RWPE2 (cell line): ENCODE results near the gene SCART1.

Experiments
- ATAC-seq: fragments of 200-7000 bp; cut with Tn5 transposase; 3 replicates; pipeline ENCODE4 v1.9.1; 2021; ENCODE audit warnings: low read depth
- DNase-seq: peaks from one replicate; pipeline ENCODE4 v3.0.0-alpha.2; 2020; ENCODE audit warnings: low spot score
- H3K27ac ChIP-seq: fragments of 450-650 bp; 2 replicates; pipeline ENCODE4 v1.5.1; 2017; ENCODE audit warnings: mild to moderate bottlenecking; ENCODE audit not compliant: poor library complexity, severe bottlenecking
- H3K27me3 ChIP-seq: fragments of 250-450 bp; sonication (Bioruptor Pico); 2 replicates; pipeline ENCODE4 v1.5.1; 2021; ENCODE audit warnings: mild to moderate bottlenecking, moderate library complexity; ENCODE audit not compliant: insufficient read depth, poor library complexity, severe bottlenecking
- H3K36me3 ChIP-seq: fragments of 250-450 bp; sonication (Bioruptor Pico); 2 replicates; pipeline ENCODE4 v1.5.1; 2020; ENCODE audit warnings: low read depth, mild to moderate bottlenecking, moderate library complexity
- H3K4me1 ChIP-seq: fragments of 250-450 bp; sonication (Bioruptor Pico); 2 replicates; pipeline ENCODE4 v1.5.1; 2021; ENCODE audit warnings: mild to moderate bottlenecking, moderate library complexity; ENCODE audit not compliant: insufficient read depth, poor library complexity, severe bottlenecking
- H3K4me3 ChIP-seq: fragments of 250-450 bp; sonication (Bioruptor Pico); 2 replicates; pipeline ENCODE4 v1.5.1; 2021; ENCODE audit warnings: mild to moderate bottlenecking, moderate library complexity; ENCODE audit not compliant: severe bottlenecking
- H3K9me3 ChIP-seq: fragments of 250-450 bp; sonication (Bioruptor Pico); 2 replicates; pipeline ENCODE4 v1.5.1; 2021; ENCODE audit warnings: mild to moderate bottlenecking, moderate library complexity; ENCODE audit not compliant: severe bottlenecking
- TF ChIP-seq, protein P1 (sequence below): fragments of 450-650 bp; IDR thresholded peaks from one replicate; pipeline ENCODE4 v1.5.1; 2017; ENCODE audit warnings: mild to moderate bottlenecking, moderate library complexity; ENCODE audit not compliant: poor library complexity, severe bottlenecking

SCART1 gene

DNA sequence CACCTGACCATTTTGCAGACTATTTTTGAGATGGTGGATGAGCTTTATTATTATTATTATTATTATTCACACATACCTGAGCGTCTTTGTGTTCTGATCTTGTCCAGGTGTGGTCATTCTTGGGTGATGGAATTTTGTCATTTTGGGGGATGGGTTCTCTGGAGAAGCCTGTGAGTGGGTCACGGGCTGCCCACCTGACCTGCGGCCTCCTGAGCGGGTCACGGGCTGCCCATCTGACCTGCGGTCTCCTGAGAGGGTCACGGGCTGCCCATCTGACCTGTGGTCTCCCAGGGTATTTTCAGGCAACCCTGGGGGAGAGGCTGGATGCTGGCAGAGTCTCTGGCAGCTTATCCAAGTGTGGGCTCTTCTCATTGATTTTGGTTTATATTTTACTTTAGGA, 7.3 kb downstream of the SCART1 start:
- H3K4me1 ChIP-seq: no peaks in the 10 kb centered on the region
- H3K27ac ChIP-seq: no peak overlapping the region
- no peak overlapping the region for H3K4me3 ChIP-seq
- DNase-seq: no peak
- H3K36me3 ChIP-seq: no peaks in the 10 kb centered on the region
- no peak for ATAC-seq
- H3K9me3 ChIP-seq: no peaks in the 10 kb centered on the region
- TF ChIP-seq, protein P1, sequence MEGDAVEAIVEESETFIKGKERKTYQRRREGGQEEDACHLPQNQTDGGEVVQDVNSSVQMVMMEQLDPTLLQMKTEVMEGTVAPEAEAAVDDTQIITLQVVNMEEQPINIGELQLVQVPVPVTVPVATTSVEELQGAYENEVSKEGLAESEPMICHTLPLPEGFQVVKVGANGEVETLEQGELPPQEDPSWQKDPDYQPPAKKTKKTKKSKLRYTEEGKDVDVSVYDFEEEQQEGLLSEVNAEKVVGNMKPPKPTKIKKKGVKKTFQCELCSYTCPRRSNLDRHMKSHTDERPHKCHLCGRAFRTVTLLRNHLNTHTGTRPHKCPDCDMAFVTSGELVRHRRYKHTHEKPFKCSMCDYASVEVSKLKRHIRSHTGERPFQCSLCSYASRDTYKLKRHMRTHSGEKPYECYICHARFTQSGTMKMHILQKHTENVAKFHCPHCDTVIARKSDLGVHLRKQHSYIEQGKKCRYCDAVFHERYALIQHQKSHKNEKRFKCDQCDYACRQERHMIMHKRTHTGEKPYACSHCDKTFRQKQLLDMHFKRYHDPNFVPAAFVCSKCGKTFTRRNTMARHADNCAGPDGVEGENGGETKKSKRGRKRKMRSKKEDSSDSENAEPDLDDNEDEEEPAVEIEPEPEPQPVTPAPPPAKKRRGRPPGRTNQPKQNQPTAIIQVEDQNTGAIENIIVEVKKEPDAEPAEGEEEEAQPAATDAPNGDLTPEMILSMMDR: no peak
- H3K27me3 ChIP-seq: no peaks in the 10 kb centered on the region

DNA sequence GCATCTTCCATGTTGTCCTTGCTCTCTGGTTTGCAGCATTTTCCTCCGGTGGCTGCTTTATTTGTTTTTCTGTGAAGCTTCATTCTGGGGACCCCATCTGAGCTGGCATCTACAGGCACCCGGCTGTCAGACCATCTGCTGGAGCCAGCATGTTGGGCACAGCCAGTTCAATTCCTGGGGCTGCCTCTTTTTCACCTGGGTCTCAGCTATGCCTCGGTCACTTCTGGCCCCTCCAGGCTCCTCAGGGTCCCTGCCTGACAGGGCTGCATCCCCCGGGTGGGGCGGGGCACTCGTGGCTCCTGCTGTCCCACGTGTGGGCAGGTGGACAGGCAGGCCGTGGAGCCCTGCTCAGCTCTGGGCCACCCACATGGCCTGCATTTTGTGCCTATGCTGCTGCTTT, 8.1 kb downstream of the SCART1 start:
- no peak overlapping the region for H3K27ac ChIP-seq
- no peaks in the 10 kb centered on the region for H3K9me3 ChIP-seq
- H3K27me3 ChIP-seq: no peaks in the 10 kb centered on the region
- H3K4me1 ChIP-seq: no peaks in the 10 kb centered on the region
- no peaks in the 10 kb centered on the region for H3K36me3 ChIP-seq
- H3K4me3 ChIP-seq: no peak overlapping the region
- TF ChIP-seq, protein P1: no peak
- ATAC-seq (no peak), DNase-seq (peak; percentile 42)

DNA sequence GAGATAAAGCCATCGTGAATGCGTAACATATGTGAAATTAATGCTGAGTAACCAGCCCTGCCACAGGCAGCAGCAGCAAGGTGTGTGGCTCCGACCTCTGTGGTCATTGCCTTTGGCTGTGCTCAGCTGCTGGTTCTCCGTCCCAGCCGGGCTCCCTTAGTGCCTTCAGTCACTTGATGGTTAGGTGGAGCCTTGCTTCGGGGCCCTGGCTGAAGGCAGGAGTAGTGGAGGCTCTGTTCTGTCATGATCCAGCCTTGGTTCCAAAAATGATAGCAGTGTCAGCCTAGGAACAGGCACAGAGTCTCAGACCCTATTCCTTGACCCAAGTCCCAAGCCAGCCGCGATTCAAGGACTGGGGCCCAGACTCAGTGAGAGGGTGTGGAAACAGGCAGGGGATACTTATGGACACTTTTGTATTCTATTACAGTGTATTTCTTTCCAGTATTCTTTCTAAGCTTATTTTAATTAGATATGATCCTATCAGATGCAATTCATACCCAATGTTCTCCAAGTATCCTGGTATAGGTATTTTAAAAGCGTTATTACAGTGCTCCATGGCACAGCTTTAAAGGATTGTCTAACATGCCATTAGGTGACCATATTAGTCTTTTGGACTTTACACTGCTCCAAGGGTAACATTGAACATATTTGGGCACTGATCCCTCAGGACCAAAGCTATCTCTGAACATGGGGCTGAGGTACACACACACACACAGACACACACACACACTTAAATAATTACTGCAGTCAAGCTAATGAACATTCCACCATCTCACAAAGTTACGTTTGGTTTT, 9.0 kb downstream of the SCART1 start:
- ATAC-seq (no peak), DNase-seq (no peak)
- Histone ChIP-seq H3K4me1 (no peaks in the 10 kb centered on the region), H3K4me3 (no peak overlapping the region), H3K36me3 (no peaks in the 10 kb centered on the region), H3K27ac (no peak overlapping the region), H3K27me3 (no peaks in the 10 kb centered on the region), H3K9me3 (no peaks in the 10 kb centered on the region)
- TF ChIP-seq, protein P1: no peak

DNA sequence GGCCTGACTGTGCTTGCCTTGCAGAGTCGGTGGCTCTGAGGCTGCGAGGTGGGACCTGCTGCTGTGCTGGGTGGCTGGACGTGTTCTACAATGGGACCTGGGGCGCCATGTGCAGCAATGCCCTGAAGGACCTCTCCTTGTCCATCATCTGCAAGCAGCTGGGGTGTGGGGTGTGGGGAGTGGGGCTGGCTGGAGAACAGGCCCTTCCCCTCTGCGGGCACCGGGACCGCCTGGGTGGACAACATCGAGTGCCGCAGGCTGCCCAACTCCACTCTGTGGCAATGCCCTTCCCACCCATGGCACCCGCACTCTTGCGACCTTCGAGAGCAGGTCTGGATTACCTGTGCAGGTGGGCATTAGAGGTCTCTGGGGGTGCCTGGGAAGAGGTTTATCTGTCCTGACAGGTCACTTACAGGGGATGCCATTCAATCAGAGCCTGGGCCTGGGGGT, 10.9 kb downstream of the SCART1 start:
- Histone ChIP-seq H3K9me3 (no peaks in the 10 kb centered on the region), H3K27ac (no peak overlapping the region), H3K4me3 (no peak overlapping the region), H3K27me3 (no peaks in the 10 kb centered on the region), H3K4me1 (no peaks in the 10 kb centered on the region), H3K36me3 (no peaks in the 10 kb centered on the region)
- TF ChIP-seq, protein P1: no peak
- ATAC-seq: no peak
- peak; percentile 51 for DNase-seq
